Stimulated activated CD4-positive, alpha-beta T cell treated with anti-CD3 and anti-CD28 coated beads, Interleukin-15, amount 100 ng/mL, for 48 hours (primary cell): ENCODE measurements around the gene KMT2E.

Experiments
- DNase-seq, 2 donors: peaks; one replicate each; pipeline ENCODE4 v3.0.0-alpha.2; 2020; ENCODE audit warnings: low read depth in 2 of 2

KMT2E gene

GRCh38 chr7:105007298-105007697 is 6.7 kb upstream of the KMT2E start:
- DNase-seq, result no peak

GRCh38 chr7:105009667-105010503 is 4.1 kb upstream of the KMT2E start:
- DNase-seq, result no peak

- DNase-seq, result no peak
Measured at GRCh38 chr7:105010504-105011130, 3.4 kb upstream of the KMT2E start.

GRCh38 chr7:105011141-105011830 is 2.7 kb upstream of the KMT2E start:
- DNase-seq, result no peak

- DNase-seq, result peak; percentile 22 to 28
Measured at GRCh38 chr7:105011831-105012502, 2.0 kb upstream of the KMT2E start.

- DNase-seq, result peak; percentile 99 to 100
Measured at GRCh38 chr7:105012503-105013220, 1.3 kb upstream of the KMT2E start.

- peak; percentile 92 to 93 for DNase-seq
Measured at GRCh38 chr7:105013221-105013815, 687 bp upstream of the KMT2E start.

GRCh38 chr7:105014693-105015389 is 836 bp downstream of the KMT2E start:
- peak; percentile 31 to 39 for DNase-seq

GRCh38 chr7:105015390-105015965 is 1.5 kb downstream of the KMT2E start:
- no peak for DNase-seq

GRCh38 chr7:105016068-105016708 is 2.2 kb downstream of the KMT2E start:
- no peak for DNase-seq

GRCh38 chr7:105016709-105017656 is 3.0 kb downstream of the KMT2E start:
- DNase-seq, result no peak

- DNase-seq, result no peak
Measured at GRCh38 chr7:105017657-105018365, 3.8 kb downstream of the KMT2E start.

- no peak for DNase-seq
Measured at GRCh38 chr7:105019269-105019668, 5.3 kb downstream of the KMT2E start.

GRCh38 chr7:105020926-105021325 is 6.9 kb downstream of the KMT2E start:
- no peak for DNase-seq

- no peak for DNase-seq
Measured at GRCh38 chr7:105021352-105021751, 7.3 kb downstream of the KMT2E start.

GRCh38 chr7:105021967-105022366 is 8.0 kb downstream of the KMT2E start:
- DNase-seq, result no peak

GRCh38 chr7:105022458-105022857 is 8.5 kb downstream of the KMT2E start:
- no peak for DNase-seq

GRCh38 chr7:105024734-105025133 is 10.7 kb downstream of the KMT2E start:
- no peak for DNase-seq
